Measurements from ENCODE around the gene RIC3. TPM values are rescaled to one million over a fixed set of nuclear protein-coding genes. Genes with fewer than 3 reads are reported as not detected.

Gene RIC3
- total RNA-seq, 1 experiment from 2014 or later, result 23.7 TPM

DNA sequence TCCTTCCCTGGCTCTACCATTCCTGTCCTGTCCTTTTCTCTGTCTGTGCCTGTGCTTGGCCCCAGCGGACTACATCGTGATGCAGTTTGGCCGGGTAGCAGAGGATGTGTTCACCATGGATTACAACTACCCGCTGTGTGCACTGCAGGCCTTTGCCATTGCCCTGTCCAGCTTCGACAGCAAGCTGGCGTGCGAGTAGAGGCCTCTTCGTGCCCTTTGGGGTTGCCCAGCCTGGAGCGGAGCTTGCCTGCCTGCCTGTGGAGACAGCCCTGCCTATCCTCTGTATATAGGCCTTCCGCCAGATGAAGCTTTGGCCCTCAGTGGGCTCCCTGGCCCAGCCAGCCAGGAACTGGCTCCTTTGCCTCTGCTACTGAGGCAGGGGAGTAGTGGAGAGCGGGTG, 67.4 kb downstream of the RIC3 start:
- Histone ChIP-seq H2BK5ac (ENCODE audit: insufficient read length, low read length) (no peak overlapping the region), H4K20me1 (ENCODE audit: control insufficient read depth, insufficient read depth, insufficient read length) (no peaks in the 10 kb centered on the region), H3K23ac (ENCODE audit: insufficient read length, low read depth, low read length) (no peak overlapping the region), H3K79me2 (ENCODE audit: insufficient read depth, low read length) (no peaks in the 10 kb centered on the region), H4K91ac (ENCODE audit: insufficient read length, low read depth, low read length) (no peak overlapping the region), H3K4me2 (ENCODE audit: insufficient read depth, insufficient read length, low read length) (no peak overlapping the region), H3K9me3 (ENCODE audit: control insufficient read depth, low read depth, low read length) (no peaks in the 10 kb centered on the region), H3K14ac (ENCODE audit: insufficient read depth, low read length) (no peak overlapping the region), H3K27me3 (ENCODE audit: insufficient read depth, low read length) (no peaks in the 10 kb centered on the region), H3K56ac (ENCODE audit: insufficient read length, low read depth, low read length) (no peak overlapping the region), H2BK15ac (ENCODE audit: low read depth, low read length) (no peak overlapping the region), H3K18ac (ENCODE audit: insufficient read length, low read depth, low read length) (no peak overlapping the region), H3K23me2 (ENCODE audit: insufficient read length, low read depth, low read length, poor library complexity, severe bottlenecking) (no peaks in the 10 kb centered on the region), H2BK20ac (ENCODE audit: low read depth, low read length, poor library complexity, severe bottlenecking) (no peak overlapping the region), H4K8ac (replicated peaks; ENCODE audit: insufficient read length, low read depth, low read length) (no peak overlapping the region), H2AK5ac (ENCODE audit: insufficient read length, low read length) (no peak overlapping the region), H3K27ac (ENCODE audit: insufficient read length, low read depth, low read length) (no peak overlapping the region), H3K4me1 (ENCODE audit: insufficient read depth, low read length) (no peaks in the 10 kb centered on the region), H3K79me1 (ENCODE audit: insufficient read depth, low read depth, low read length, poor library complexity, severe bottlenecking) (no peaks in the 10 kb centered on the region), H2BK120ac (ENCODE audit: low read depth, low read length, poor library complexity, severe bottlenecking) (no peak overlapping the region), H3K4ac (ENCODE audit: low read depth, low read length) (no peak overlapping the region), H4K5ac (ENCODE audit: insufficient read length, low read depth, low read length) (no peak overlapping the region), H2AFZ (ENCODE audit: low read length) (no peak overlapping the region), H3T11ph (ENCODE audit: low read length) (no peak overlapping the region), H2BK12ac (ENCODE audit: insufficient read length, low read depth, low read length) (no peak overlapping the region), H3K9ac (ENCODE audit: extremely low read depth, insufficient read length, low read length) (no peak overlapping the region)
- no peak for DNase-seq
- WGBS (ENCODE audit: extremely low coverage, insufficient read length, low lambda C conversion rate), result no CpG with 5 or more reads among the region's 11 CpGs
- H3K4me3 Mint-ChIP-seq, result no peak overlapping the region
- H3K27me3 Mint-ChIP-seq (ENCODE audit: low read depth), result no peaks in the 10 kb centered on the region
- no peaks in the 10 kb centered on the region for H3K4me1 Mint-ChIP-seq
- no peak overlapping the region for H3K27ac Mint-ChIP-seq
- TF ChIP-seq, protein P1, sequence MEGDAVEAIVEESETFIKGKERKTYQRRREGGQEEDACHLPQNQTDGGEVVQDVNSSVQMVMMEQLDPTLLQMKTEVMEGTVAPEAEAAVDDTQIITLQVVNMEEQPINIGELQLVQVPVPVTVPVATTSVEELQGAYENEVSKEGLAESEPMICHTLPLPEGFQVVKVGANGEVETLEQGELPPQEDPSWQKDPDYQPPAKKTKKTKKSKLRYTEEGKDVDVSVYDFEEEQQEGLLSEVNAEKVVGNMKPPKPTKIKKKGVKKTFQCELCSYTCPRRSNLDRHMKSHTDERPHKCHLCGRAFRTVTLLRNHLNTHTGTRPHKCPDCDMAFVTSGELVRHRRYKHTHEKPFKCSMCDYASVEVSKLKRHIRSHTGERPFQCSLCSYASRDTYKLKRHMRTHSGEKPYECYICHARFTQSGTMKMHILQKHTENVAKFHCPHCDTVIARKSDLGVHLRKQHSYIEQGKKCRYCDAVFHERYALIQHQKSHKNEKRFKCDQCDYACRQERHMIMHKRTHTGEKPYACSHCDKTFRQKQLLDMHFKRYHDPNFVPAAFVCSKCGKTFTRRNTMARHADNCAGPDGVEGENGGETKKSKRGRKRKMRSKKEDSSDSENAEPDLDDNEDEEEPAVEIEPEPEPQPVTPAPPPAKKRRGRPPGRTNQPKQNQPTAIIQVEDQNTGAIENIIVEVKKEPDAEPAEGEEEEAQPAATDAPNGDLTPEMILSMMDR (conservative IDR thresholded peaks at IDR 0.05), result no peak
- H3K36me3 Mint-ChIP-seq (ENCODE audit: insufficient read depth in 1 of 3, low read depth in 3 of 3), result peaks cover 14 to 55% (median 22%) of the 10 kb centered on the region in 3 experiments; a peak in 5 of 7 replicates
- H3K9me3 Mint-ChIP-seq, result no peaks in the 10 kb centered on the region

Measured in H9 (cell line).